Glutamatergic neuron (in vitro differentiated cells): Measurements from ENCODE around the gene PYM1. TPM values are rescaled to one million over a fixed set of nuclear protein-coding genes. Genes with fewer than 3 reads are reported as not detected.

ENCODE experiments used
- DNase-seq: peaks from one replicate; pipeline ENCODE4 v3.0.0; 2022
- H3K27ac Mint-ChIP-seq: one replicate; pipeline ENCODE4 v1.8.0; 2020; ENCODE audit warnings: mild to moderate bottlenecking, mixed read lengths, inconsistent platforms; ENCODE audit not compliant: unreplicated experiment
- H3K27me3 Mint-ChIP-seq: one replicate; pipeline ENCODE4 v1.8.0; 2020; ENCODE audit warnings: mild to moderate bottlenecking, moderate library complexity, mixed read lengths, inconsistent platforms; ENCODE audit not compliant: unreplicated experiment
- H3K36me3 Mint-ChIP-seq: one replicate; pipeline ENCODE4 v1.8.0; 2020; ENCODE audit warnings: mild to moderate bottlenecking, mixed read lengths, inconsistent platforms; ENCODE audit not compliant: unreplicated experiment
- H3K4me1 Mint-ChIP-seq: one replicate; pipeline ENCODE4 v1.8.0; 2020; ENCODE audit warnings: mild to moderate bottlenecking, low read depth, mixed read lengths, inconsistent platforms; ENCODE audit not compliant: unreplicated experiment
- H3K4me3 Mint-ChIP-seq: one replicate; pipeline ENCODE4 v1.8.0; 2020; ENCODE audit warnings: mild to moderate bottlenecking, mixed read lengths, inconsistent platforms; ENCODE audit not compliant: unreplicated experiment
- H3K9me3 Mint-ChIP-seq: one replicate; pipeline ENCODE4 v1.8.0; 2020; ENCODE audit warnings: mild to moderate bottlenecking, moderate library complexity, mixed read lengths, inconsistent platforms; ENCODE audit not compliant: unreplicated experiment
- CTCF ChIP-seq: fragments of 200-600 bp; sonication (generic); IDR thresholded peaks from one replicate; pipeline ENCODE4 v1.5.0; 2021; ENCODE audit not compliant: partially characterized antibody, unreplicated experiment
- total RNA-seq: library from RNA; stranded (reverse); fragmentation: NEBNext Ultra II Directional; extraction: Animal tissue kit (Norgen Biotek cat#: 25700); gene quantifications from one replicate; pipeline ENCODE4 v1.2.1, GENCODE V29; 2021; ENCODE audit not compliant: unreplicated experiment

PYM1 gene
- total RNA-seq, 1 donor from 2014 or later: 55.3 TPM

- peaks cover 3% of the 10 kb centered on the region for H3K27me3 Mint-ChIP-seq
- no peak for DNase-seq
- H3K9me3 Mint-ChIP-seq: peaks cover 5% of the 10 kb centered on the region
- H3K36me3 Mint-ChIP-seq: no peaks in the 10 kb centered on the region
- no peak for TF ChIP-seq CTCF
- no peak overlapping the region for H3K27ac Mint-ChIP-seq
- no peaks in the 10 kb centered on the region for H3K4me1 Mint-ChIP-seq
- no peak overlapping the region for H3K4me3 Mint-ChIP-seq
Observed at GRCh38 chr12:55955800-55956508, 28.3 kb upstream of the PYM1 start.

GRCh38 chr12:55955344-55955743, 27.6 kb upstream of the PYM1 start:
- no peaks in the 10 kb centered on the region for H3K36me3 Mint-ChIP-seq
- no peak overlapping the region for H3K27ac Mint-ChIP-seq
- peaks cover 5% of the 10 kb centered on the region for H3K9me3 Mint-ChIP-seq
- no peak overlapping the region for H3K4me3 Mint-ChIP-seq
- DNase-seq: no peak
- no peak for TF ChIP-seq CTCF
- H3K4me1 Mint-ChIP-seq: no peaks in the 10 kb centered on the region
- peaks cover 3% of the 10 kb centered on the region for H3K27me3 Mint-ChIP-seq

- no peak overlapping the region for H3K27ac Mint-ChIP-seq
- peaks cover 10% of the 10 kb centered on the region for H3K36me3 Mint-ChIP-seq
- no peak for DNase-seq
- H3K4me1 Mint-ChIP-seq: no peaks in the 10 kb centered on the region
- peaks cover 6% of the 10 kb centered on the region for H3K9me3 Mint-ChIP-seq
- H3K4me3 Mint-ChIP-seq: peak overlapping the region; percentile 32
- H3K27me3 Mint-ChIP-seq: peaks cover 2% of the 10 kb centered on the region
- no peak for TF ChIP-seq CTCF
Observed at GRCh38 chr12:55946553-55946952, 18.9 kb upstream of the PYM1 start.

GRCh38 chr12:55942577-55943136, 15.0 kb upstream of the PYM1 start:
- H3K27me3 Mint-ChIP-seq: peaks cover 5% of the 10 kb centered on the region
- peaks cover 9% of the 10 kb centered on the region for H3K9me3 Mint-ChIP-seq
- H3K27ac Mint-ChIP-seq: no peak overlapping the region
- no peak for DNase-seq
- TF ChIP-seq CTCF: no peak
- H3K4me3 Mint-ChIP-seq: peak overlapping the region; percentile 13
- peaks cover 10% of the 10 kb centered on the region for H3K36me3 Mint-ChIP-seq
- peaks cover 10% of the 10 kb centered on the region for H3K4me1 Mint-ChIP-seq

GRCh38 chr12:55942055-55942454, 14.4 kb upstream of the PYM1 start:
- no peak for TF ChIP-seq CTCF
- Mint-ChIP-seq H3K9me3 (peaks cover 9% of the 10 kb centered on the region), H3K27ac (no peak overlapping the region), H3K36me3 (peaks cover 10% of the 10 kb centered on the region), H3K27me3 (peaks cover 5% of the 10 kb centered on the region), H3K4me1 (peaks cover 11% of the 10 kb centered on the region), H3K4me3 (no peak overlapping the region)
- no peak for DNase-seq
